CD8-positive, alpha-beta memory T cell (primary cell): ENCODE results near the gene ADAMTS2. TPM values are rescaled to one million over a fixed set of nuclear protein-coding genes. Genes with fewer than 3 reads are reported as not detected.

ENCODE experiments used
- CTCF ChIA-PET: fragments of 350-600 bp; sonication (Branson Sonifier 250); formaldehyde crosslinking; loops from one replicate; lab custom pipeline; 2021; ENCODE audit warnings: antibody characterized with exemption; lab: Charles Lee
- POLR2A ChIA-PET: fragments of 350-600 bp; sonication (Branson Sonifier 250); formaldehyde crosslinking; loops from one replicate; lab custom pipeline; 2021; ENCODE audit warnings: antibody characterized with exemption; lab: Charles Lee
- DNase-seq, 5 donors: peaks; one replicate each; pipeline versions ENCODE4 v3.0.0 to v3.0.0-alpha.2; 2020 to 2022; ENCODE audit warnings: mixed read lengths in 1 of 5
- H3K27ac ChIP-seq: one replicate; pipeline ENCODE4 v1.7.0; 2013; ENCODE audit warnings: low read depth, mild to moderate bottlenecking, low read length, moderate library complexity
- H3K27me3 ChIP-seq: 2 replicates; pipeline ENCODE4 v1.7.0; 2013; ENCODE audit warnings: low read length, mild to moderate bottlenecking; ENCODE audit not compliant: insufficient read depth, poor library complexity, severe bottlenecking
- H3K36me3 ChIP-seq: 2 replicates; pipeline ENCODE4 v1.7.0; 2013; ENCODE audit warnings: mild to moderate bottlenecking, low read length, moderate library complexity; ENCODE audit not compliant: insufficient read depth
- H3K4me1 ChIP-seq: 2 replicates; pipeline ENCODE4 v1.7.0; 2013; ENCODE audit warnings: mild to moderate bottlenecking, low read length, moderate library complexity; ENCODE audit not compliant: insufficient read depth
- H3K4me3 ChIP-seq: 2 replicates; pipeline ENCODE4 v1.7.0; 2013; ENCODE audit warnings: mild to moderate bottlenecking, low read length
- H3K9me3 ChIP-seq: 2 replicates; pipeline ENCODE4 v1.7.0; 2013; ENCODE audit warnings: mild to moderate bottlenecking, low read length
- H3K27ac Mint-ChIP-seq, 8 donors: one replicate each; pipeline ENCODE4 v1.8.0; 2020 to 2021; ENCODE audit warnings: mixed read lengths in 8 of 8, mild to moderate bottlenecking in 6 of 8, inconsistent platforms in 3 of 8, moderate library complexity in 3 of 8
- H3K27me3 Mint-ChIP-seq, 2 donors: one replicate each; pipeline ENCODE4 v1.8.0; 2020 to 2021; ENCODE audit warnings: mixed read lengths in 2 of 2, mild to moderate bottlenecking in 1 of 2, moderate library complexity in 1 of 2
- H3K36me3 Mint-ChIP-seq, 3 donors: one replicate each; pipeline ENCODE4 v1.8.0; 2020 to 2021; ENCODE audit warnings: mixed read lengths in 3 of 3, inconsistent platforms in 1 of 3, mild to moderate bottlenecking in 1 of 3
- H3K4me1 Mint-ChIP-seq, 3 donors: one replicate each; pipeline ENCODE4 v1.8.0; 2020 to 2021; ENCODE audit warnings: mixed read lengths in 3 of 3, inconsistent platforms in 1 of 3, mild to moderate bottlenecking in 1 of 3
- H3K4me3 Mint-ChIP-seq, 7 donors: one replicate each; pipeline ENCODE4 v1.8.0; 2020 to 2021; ENCODE audit warnings: mixed read lengths in 7 of 7, mild to moderate bottlenecking in 6 of 7, moderate library complexity in 4 of 7, inconsistent platforms in 2 of 7
- H3K9me3 Mint-ChIP-seq, 5 donors: one replicate each; pipeline ENCODE4 v1.8.0; 2020 to 2022; ENCODE audit warnings: mixed read lengths in 5 of 5, mild to moderate bottlenecking in 3 of 5, moderate library complexity in 2 of 5, inconsistent platforms in 1 of 5
- polyA plus RNA-seq: library from polyadenylated mRNA; unstranded; fragments of 300-500 nt; fragmentation: Illumina TruSeq; gene quantifications from one replicate; pipeline ENCODE4 v1.2.3, GENCODE V29; 2021
- total RNA-seq, 2 experiments: library from RNA; stranded (reverse); gene quantifications; one replicate each; pipeline ENCODE4 v1.2.3, GENCODE V29; 2021

Gene ADAMTS2
- total and polyA plus RNA-seq, 3 experiments from 2014 or later, result not detected

- no peak overlapping the region for H3K4me3 ChIP-seq
- no peak overlapping the region for H3K4me3 Mint-ChIP-seq
- no peaks in the 10 kb centered on the region for H3K4me1 ChIP-seq
- DNase-seq, result no peak
- H3K27ac ChIP-seq, result no peak overlapping the region
- H3K36me3 ChIP-seq, result no peaks in the 10 kb centered on the region
- peaks cover 6 to 13% of the 10 kb centered on the region in 2 donors for H3K27me3 Mint-ChIP-seq
- peaks cover 14 to 21% (median 16%) of the 10 kb centered on the region in 5 donors for H3K9me3 Mint-ChIP-seq
- H3K4me1 Mint-ChIP-seq, result no peaks in the 10 kb centered on the region
- no peaks in the 10 kb centered on the region for H3K36me3 Mint-ChIP-seq
- no peak overlapping the region for H3K27ac Mint-ChIP-seq
- CTCF ChIA-PET, result no interaction called here
- no peaks in the 10 kb centered on the region for H3K9me3 ChIP-seq
- no peaks in the 10 kb centered on the region for H3K27me3 ChIP-seq
- POLR2A ChIA-PET, result no interaction called here
Observed at GRCh38 chr5:179246227-179246626, 99.0 kb downstream of the ADAMTS2 start.

- ChIA-PET POLR2A (no interaction called here), CTCF (no interaction called here)
- DNase-seq, result peak in 1 of 5 donors; percentile 9
- Histone ChIP-seq H3K27ac (no peak overlapping the region), H3K4me3 (no peak overlapping the region), H3K4me1 (no peaks in the 10 kb centered on the region), H3K36me3 (no peaks in the 10 kb centered on the region), H3K27me3 (no peaks in the 10 kb centered on the region), H3K9me3 (no peaks in the 10 kb centered on the region)
- Mint-ChIP-seq H3K9me3 (peaks cover 14 to 21% (median 16%) of the 10 kb centered on the region in 5 donors), H3K4me3 (no peak overlapping the region), H3K27me3 (peaks cover 4 to 18% of the 10 kb centered on the region in 2 donors), H3K27ac (no peak overlapping the region), H3K36me3 (no peaks in the 10 kb centered on the region), H3K4me1 (no peaks in the 10 kb centered on the region)
Observed at GRCh38 chr5:179245031-179245430, 100.2 kb downstream of the ADAMTS2 start.

- Mint-ChIP-seq H3K27me3 (peaks cover 6 to 27% of the 10 kb centered on the region in 2 donors), H3K27ac (no peak overlapping the region), H3K4me3 (no peak overlapping the region), H3K36me3 (peaks cover 0 to 5% (median 0%) of the 10 kb centered on the region in 3 donors), H3K4me1 (no peaks in the 10 kb centered on the region), H3K9me3 (peaks cover 14 to 24% (median 16%) of the 10 kb centered on the region in 5 donors)
- H3K27me3 ChIP-seq, result no peaks in the 10 kb centered on the region
- no peaks in the 10 kb centered on the region for H3K4me1 ChIP-seq
- ChIA-PET CTCF (no interaction called here), POLR2A (no interaction called here)
- no peak overlapping the region for H3K27ac ChIP-seq
- no peaks in the 10 kb centered on the region for H3K36me3 ChIP-seq
- no peaks in the 10 kb centered on the region for H3K9me3 ChIP-seq
- H3K4me3 ChIP-seq, result no peak overlapping the region
- no peak for DNase-seq
Observed at GRCh38 chr5:179244044-179244443, 101.2 kb downstream of the ADAMTS2 start.

GRCh38 chr5:179243333-179243732 is 101.9 kb downstream of the ADAMTS2 start:
- peak overlapping the region in 1 of 7 donors; percentile 4 for H3K4me3 Mint-ChIP-seq
- DNase-seq, result no peak
- Histone ChIP-seq H3K4me3 (no peak overlapping the region), H3K27me3 (no peaks in the 10 kb centered on the region), H3K36me3 (no peaks in the 10 kb centered on the region), H3K4me1 (no peaks in the 10 kb centered on the region), H3K9me3 (no peaks in the 10 kb centered on the region), H3K27ac (no peak overlapping the region)
- ChIA-PET CTCF (no interaction called here), POLR2A (no interaction called here)
- peaks cover 0 to 6% (median 2%) of the 10 kb centered on the region in 3 donors for H3K36me3 Mint-ChIP-seq
- no peaks in the 10 kb centered on the region for H3K4me1 Mint-ChIP-seq
- no peak overlapping the region for H3K27ac Mint-ChIP-seq
- H3K27me3 Mint-ChIP-seq, result peaks cover 8 to 33% of the 10 kb centered on the region in 2 donors
- H3K9me3 Mint-ChIP-seq, result peaks cover 14 to 27% (median 16%) of the 10 kb centered on the region in 5 donors

- Histone ChIP-seq H3K9me3 (no peaks in the 10 kb centered on the region), H3K4me1 (no peaks in the 10 kb centered on the region), H3K27me3 (no peaks in the 10 kb centered on the region), H3K36me3 (no peaks in the 10 kb centered on the region), H3K27ac (no peak overlapping the region), H3K4me3 (no peak overlapping the region)
- peak in 1 of 5 donors; percentile 11 for DNase-seq
- peaks cover 8 to 35% of the 10 kb centered on the region in 2 donors for H3K27me3 Mint-ChIP-seq
- ChIA-PET POLR2A (no interaction called here), CTCF (no interaction called here)
- H3K9me3 Mint-ChIP-seq, result peaks cover 14 to 24% (median 15%) of the 10 kb centered on the region in 5 donors
- no peak overlapping the region for H3K27ac Mint-ChIP-seq
- no peak overlapping the region for H3K4me3 Mint-ChIP-seq
- H3K4me1 Mint-ChIP-seq, result no peaks in the 10 kb centered on the region
- peaks cover 0 to 6% (median 2%) of the 10 kb centered on the region in 3 donors for H3K36me3 Mint-ChIP-seq
Observed at GRCh38 chr5:179242676-179243075, 102.6 kb downstream of the ADAMTS2 start.

GRCh38 chr5:179241764-179242370 is 103.4 kb downstream of the ADAMTS2 start:
- Histone ChIP-seq H3K27ac (no peak overlapping the region), H3K4me1 (no peaks in the 10 kb centered on the region), H3K9me3 (no peaks in the 10 kb centered on the region), H3K36me3 (no peaks in the 10 kb centered on the region), H3K4me3 (no peak overlapping the region), H3K27me3 (no peaks in the 10 kb centered on the region)
- peaks cover 8 to 17% (median 11%) of the 10 kb centered on the region in 5 donors for H3K9me3 Mint-ChIP-seq
- DNase-seq, result peak in 1 of 5 donors; percentile 32
- no peak overlapping the region for H3K4me3 Mint-ChIP-seq
- H3K27ac Mint-ChIP-seq, result no peak overlapping the region
- peaks cover 0 to 6% (median 2%) of the 10 kb centered on the region in 3 donors for H3K36me3 Mint-ChIP-seq
- POLR2A ChIA-PET, result no interaction called here
- peaks cover 8 to 39% of the 10 kb centered on the region in 2 donors for H3K27me3 Mint-ChIP-seq
- CTCF ChIA-PET, result no interaction called here
- no peaks in the 10 kb centered on the region for H3K4me1 Mint-ChIP-seq

GRCh38 chr5:179241175-179241574 is 104.1 kb downstream of the ADAMTS2 start:
- DNase-seq, result peak in 1 of 5 donors; percentile 27
- Histone ChIP-seq H3K27ac (no peak overlapping the region), H3K4me1 (no peaks in the 10 kb centered on the region), H3K36me3 (no peaks in the 10 kb centered on the region), H3K9me3 (no peaks in the 10 kb centered on the region), H3K27me3 (no peaks in the 10 kb centered on the region), H3K4me3 (no peak overlapping the region)
- POLR2A ChIA-PET, result no interaction called here
- H3K4me1 Mint-ChIP-seq, result no peaks in the 10 kb centered on the region
- H3K27ac Mint-ChIP-seq, result no peak overlapping the region
- H3K36me3 Mint-ChIP-seq, result peaks cover 0 to 6% (median 2%) of the 10 kb centered on the region in 3 donors
- H3K9me3 Mint-ChIP-seq, result peaks cover 2 to 13% (median 6%) of the 10 kb centered on the region in 5 donors
- no peak overlapping the region for H3K4me3 Mint-ChIP-seq
- CTCF ChIA-PET, result no interaction called here
- H3K27me3 Mint-ChIP-seq, result peaks cover 8 to 39% of the 10 kb centered on the region in 2 donors

- peaks cover 0 to 13% (median 7%) of the 10 kb centered on the region in 5 donors for H3K9me3 Mint-ChIP-seq
- H3K27me3 Mint-ChIP-seq, result peaks cover 8 to 39% of the 10 kb centered on the region in 2 donors
- Histone ChIP-seq H3K36me3 (no peaks in the 10 kb centered on the region), H3K4me3 (no peak overlapping the region), H3K9me3 (no peaks in the 10 kb centered on the region), H3K27me3 (no peaks in the 10 kb centered on the region), H3K27ac (no peak overlapping the region), H3K4me1 (no peaks in the 10 kb centered on the region)
- no peak overlapping the region for H3K4me3 Mint-ChIP-seq
- peaks cover 0 to 6% (median 2%) of the 10 kb centered on the region in 3 donors for H3K36me3 Mint-ChIP-seq
- CTCF ChIA-PET, result no interaction called here
- no peaks in the 10 kb centered on the region for H3K4me1 Mint-ChIP-seq
- peak in 1 of 5 donors; percentile 19 for DNase-seq
- H3K27ac Mint-ChIP-seq, result no peak overlapping the region
- POLR2A ChIA-PET, result no interaction called here
Observed at GRCh38 chr5:179240561-179240960, 104.7 kb downstream of the ADAMTS2 start.
